ENCODE measurements around the gene BBS9. TPM values are rescaled to one million over a fixed set of nuclear protein-coding genes. Genes with fewer than 3 reads are reported as not detected.

Gene BBS9
- polyA plus RNA-seq, 1 experiment, result 6.5 TPM

GRCh38 chr7:33412331-33412730 is 283.0 kb downstream of the BBS9 start:
- Histone ChIP-seq H3K27me3 (ENCODE audit: control insufficient read depth, insufficient read depth, low read length) (no peaks in the 10 kb centered on the region), H3K4me3 (ENCODE audit: low read depth, low read length) (no peak overlapping the region), H3K36me3 (ENCODE audit: control insufficient read depth, insufficient read depth, low read length) (no peaks in the 10 kb centered on the region)
- CTCF ChIA-PET, result no interaction called here
- no peak for DNase-seq (ENCODE audit: low read depth)
- POLR2A ChIA-PET, result no interaction called here
- no peak for TF ChIP-seq CTCF (IDR thresholded peaks at IDR 0.05; ENCODE audit: insufficient read depth, low read depth, low read length)

GRCh38 chr7:33418251-33418701 is 288.9 kb downstream of the BBS9 start:
- Histone ChIP-seq H3K4me3 (ENCODE audit: low read depth, low read length) (no peak overlapping the region), H3K27me3 (ENCODE audit: control insufficient read depth, insufficient read depth, low read length) (no peaks in the 10 kb centered on the region), H3K36me3 (ENCODE audit: control insufficient read depth, insufficient read depth, low read length) (no peaks in the 10 kb centered on the region)
- POLR2A ChIA-PET, result no interaction called here
- TF ChIP-seq CTCF (IDR thresholded peaks at IDR 0.05; ENCODE audit: insufficient read depth, low read depth, low read length), result no peak
- no peak for DNase-seq (ENCODE audit: low read depth)
- CTCF ChIA-PET, result interaction anchor here (0.6 to 1.2 kb wide), 2 partner anchors 338 to 514 kb away, joined by 3 to 5 read pairs; no protein-coding TSS in a partner anchor

GRCh38 chr7:33420311-33420940 is 291.1 kb downstream of the BBS9 start:
- no peaks in the 10 kb centered on the region for H3K27me3 ChIP-seq (ENCODE audit: control insufficient read depth, insufficient read depth, low read length)
- ChIA-PET CTCF (interaction anchor here (1.2 kb wide), 1 partner anchor 8 kb away, joined by 3 read pairs; no protein-coding TSS in a partner anchor), POLR2A (no interaction called here)

GRCh38 chr7:33421429-33421828 is 292.1 kb downstream of the BBS9 start:
- no peaks in the 10 kb centered on the region for H3K36me3 ChIP-seq (ENCODE audit: control insufficient read depth, insufficient read depth, low read length)
- POLR2A ChIA-PET, result no interaction called here
- no peak overlapping the region for H3K4me3 ChIP-seq (ENCODE audit: low read depth, low read length)
- CTCF ChIA-PET, result interaction anchor here (0.6 to 0.8 kb wide), 2 partner anchors 339 to 386 kb away, joined by 3 to 5 read pairs; no protein-coding TSS in a partner anchor
- DNase-seq (ENCODE audit: low read depth), result no peak
- no peaks in the 10 kb centered on the region for H3K27me3 ChIP-seq (ENCODE audit: control insufficient read depth, insufficient read depth, low read length)
- 0 out of 2 replicates have a peak, but pooled peaks have one; percentile 4 for TF ChIP-seq CTCF (IDR thresholded peaks at IDR 0.05; ENCODE audit: insufficient read depth, low read depth, low read length)

More at GRCh38 chr7:33420311-33420940, 291.1 kb downstream of the BBS9 start:
- Histone ChIP-seq H3K36me3 (ENCODE audit: control insufficient read depth, insufficient read depth, low read length) (no peaks in the 10 kb centered on the region), H3K4me3 (ENCODE audit: low read depth, low read length) (no peak overlapping the region)
- no peak for TF ChIP-seq CTCF (IDR thresholded peaks at IDR 0.05; ENCODE audit: insufficient read depth, low read depth, low read length)
- DNase-seq (ENCODE audit: low read depth), result no peak

- TF ChIP-seq CTCF (IDR thresholded peaks at IDR 0.05; ENCODE audit: insufficient read depth, low read depth, low read length), result no peak
Observed at GRCh38 chr7:33422141-33422540, 292.8 kb downstream of the BBS9 start.

More at GRCh38 chr7:33422141-33422540, 292.8 kb downstream of the BBS9 start:
- no peaks in the 10 kb centered on the region for H3K27me3 ChIP-seq (ENCODE audit: control insufficient read depth, insufficient read depth, low read length)
- no peaks in the 10 kb centered on the region for H3K36me3 ChIP-seq (ENCODE audit: control insufficient read depth, insufficient read depth, low read length)
- POLR2A ChIA-PET, result no interaction called here
- H3K4me3 ChIP-seq (ENCODE audit: low read depth, low read length), result no peak overlapping the region
- DNase-seq (ENCODE audit: low read depth), result no peak
- CTCF ChIA-PET, result interaction anchor here (1.3 to 1.7 kb wide), 2 partner anchors 18 to 511 kb away, joined by 3 to 5 read pairs; no protein-coding TSS in a partner anchor

All from BJ (cell line).